HG03469 (cell line): ENCODE measurements around the gene TBC1D24.
A peak's percentile ranks its signal among the peaks of the same experiment; 100 is the strongest.

Source experiments
- ATAC-seq: cut with Tn5 transposase; IDR thresholded peaks from one replicate; pipeline ENCODE4 v1.9.1; 2021; ENCODE audit warnings: mild to moderate bottlenecking, moderate library complexity, moderate number of reproducible peaks; ENCODE audit not compliant: unreplicated experiment

TBC1D24 gene

GRCh38 chr16:2497695-2498484 lies 23.0 kb downstream of the TBC1D24 start:
- no peak for ATAC-seq

- ATAC-seq = no peak
These were observed 23.8 kb downstream of the TBC1D24 start for GRCh38 chr16:2498531-2499253.

- no peak for ATAC-seq
These were observed 24.5 kb downstream of the TBC1D24 start for GRCh38 chr16:2499454-2499853.

- no peak for ATAC-seq
These were observed 25.0 kb downstream of the TBC1D24 start for GRCh38 chr16:2499890-2500429.

GRCh38 chr16:2500430-2500917 lies 25.5 kb downstream of the TBC1D24 start:
- ATAC-seq = no peak

GRCh38 chr16:2500918-2501750 lies 26.2 kb downstream of the TBC1D24 start:
- no peak for ATAC-seq

- no peak for ATAC-seq
These were observed 27.3 kb downstream of the TBC1D24 start for GRCh38 chr16:2501946-2502895.

- no peak for ATAC-seq
These were observed 30.8 kb downstream of the TBC1D24 start for GRCh38 chr16:2505695-2506094.

- ATAC-seq = peak; percentile 48
These were observed 32.2 kb downstream of the TBC1D24 start for GRCh38 chr16:2507052-2507659.

- ATAC-seq = peak; percentile 14
These were observed 32.7 kb downstream of the TBC1D24 start for GRCh38 chr16:2507665-2508064.

- ATAC-seq = no peak
These were observed 33.9 kb downstream of the TBC1D24 start for GRCh38 chr16:2508722-2509400.

- ATAC-seq = no peak
These were observed 36.3 kb downstream of the TBC1D24 start for GRCh38 chr16:2511128-2511800.

- no peak for ATAC-seq
These were observed 37.2 kb downstream of the TBC1D24 start for GRCh38 chr16:2511996-2512734.

- ATAC-seq = no peak
These were observed 37.9 kb downstream of the TBC1D24 start for GRCh38 chr16:2512735-2513404.

- ATAC-seq = peak; percentile 37
These were observed 38.7 kb downstream of the TBC1D24 start, which contains the start of gene ATP6V0C for GRCh38 chr16:2513405-2514332. TSS of gene ATP6V0C (plus strand) at chr16:2513952. CDS start at chr16:2514104, 152 bp downstream.
